GM23338 (cell line): ENCODE measurements around the gene PEAK3.

Source experiments
- CREB1 ChIP-seq: fragments of 250-450 bp; sonication (Bioruptor Pico); IDR thresholded peaks from 2 replicates; pipeline ENCODE4 v1.5.0; 2020; ENCODE audit warnings: low read depth, mild to moderate bottlenecking, moderate library complexity
- EZH2 ChIP-seq: fragments of 200-600 bp; sonication (generic); IDR thresholded peaks from one replicate; pipeline ENCODE4 v1.8.0; 2017; ENCODE audit warnings: antibody characterized with exemption, mild to moderate bottlenecking, low read depth; ENCODE audit not compliant: unreplicated experiment
- EZH2phosphoT487 ChIP-seq: fragments of 200-600 bp; sonication (generic); IDR thresholded peaks from one replicate; pipeline ENCODE4 v1.8.1; 2018; ENCODE audit warnings: antibody characterized with exemption; ENCODE audit not compliant: unreplicated experiment
- POLR2AphosphoS5 ChIP-seq: IDR thresholded peaks from 2 replicates; pipeline ENCODE4 v1.6.1; 2016; ENCODE audit warnings: antibody characterized with exemption, low read depth
- TF ChIP-seq, protein P1 (sequence below), 2 experiments: fragments of 200-600 bp in 1 of 2; sonication (generic) in 1 of 2; conservative IDR thresholded peaks; 2 replicates each; pipeline versions ENCODE4 v1.5.1 to v1.6.1; 2016 to 2017; ENCODE audit warnings: antibody characterized with exemption in 2 of 2, low read depth in 2 of 2, mild to moderate bottlenecking in 2 of 2, moderate library complexity in 1 of 2
- TF ChIP-seq, protein P2 (sequence below): IDR thresholded peaks from 2 replicates; pipeline ENCODE4 v1.6.1; 2016; ENCODE audit warnings: antibody characterized with exemption
- TF ChIP-seq, protein P3 (sequence below): IDR thresholded peaks from one replicate; pipeline ENCODE4 v1.6.1; 2018; ENCODE audit warnings: antibody characterized with exemption; ENCODE audit not compliant: unreplicated experiment

DNA sequence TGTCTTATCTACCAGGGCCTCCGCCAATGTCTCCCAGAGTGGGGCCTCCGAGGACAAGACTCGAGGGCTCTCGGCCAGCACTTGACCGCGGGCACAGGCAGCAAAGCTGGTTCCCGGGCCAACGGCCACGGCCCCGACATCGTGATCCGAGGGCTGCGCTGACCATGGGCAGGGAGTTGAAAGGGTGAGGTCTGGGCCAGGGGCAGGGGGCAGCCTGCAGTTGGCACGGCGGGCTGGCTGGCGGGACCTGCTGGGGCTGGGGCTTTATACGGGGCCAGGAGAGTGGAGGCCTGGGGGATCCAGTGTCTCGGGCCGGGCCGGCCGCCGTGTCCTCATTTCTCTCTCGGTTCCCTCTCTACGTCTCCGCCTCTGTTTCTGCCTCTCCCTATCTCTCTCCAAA, 35.8 kb upstream of the PEAK3 start:
- TF ChIP-seq, protein P1, sequence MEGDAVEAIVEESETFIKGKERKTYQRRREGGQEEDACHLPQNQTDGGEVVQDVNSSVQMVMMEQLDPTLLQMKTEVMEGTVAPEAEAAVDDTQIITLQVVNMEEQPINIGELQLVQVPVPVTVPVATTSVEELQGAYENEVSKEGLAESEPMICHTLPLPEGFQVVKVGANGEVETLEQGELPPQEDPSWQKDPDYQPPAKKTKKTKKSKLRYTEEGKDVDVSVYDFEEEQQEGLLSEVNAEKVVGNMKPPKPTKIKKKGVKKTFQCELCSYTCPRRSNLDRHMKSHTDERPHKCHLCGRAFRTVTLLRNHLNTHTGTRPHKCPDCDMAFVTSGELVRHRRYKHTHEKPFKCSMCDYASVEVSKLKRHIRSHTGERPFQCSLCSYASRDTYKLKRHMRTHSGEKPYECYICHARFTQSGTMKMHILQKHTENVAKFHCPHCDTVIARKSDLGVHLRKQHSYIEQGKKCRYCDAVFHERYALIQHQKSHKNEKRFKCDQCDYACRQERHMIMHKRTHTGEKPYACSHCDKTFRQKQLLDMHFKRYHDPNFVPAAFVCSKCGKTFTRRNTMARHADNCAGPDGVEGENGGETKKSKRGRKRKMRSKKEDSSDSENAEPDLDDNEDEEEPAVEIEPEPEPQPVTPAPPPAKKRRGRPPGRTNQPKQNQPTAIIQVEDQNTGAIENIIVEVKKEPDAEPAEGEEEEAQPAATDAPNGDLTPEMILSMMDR (conservative IDR thresholded peaks at IDR 0.05; ENCODE audit: low read depth in 2 of 2): no peak
- no peak for TF ChIP-seq CREB1 (CRISPR knock-in tag)
- TF ChIP-seq POLR2AphosphoS5: no peak
- TF ChIP-seq EZH2phosphoT487: no peak
- no peak for TF ChIP-seq EZH2
- TF ChIP-seq, protein P2, sequence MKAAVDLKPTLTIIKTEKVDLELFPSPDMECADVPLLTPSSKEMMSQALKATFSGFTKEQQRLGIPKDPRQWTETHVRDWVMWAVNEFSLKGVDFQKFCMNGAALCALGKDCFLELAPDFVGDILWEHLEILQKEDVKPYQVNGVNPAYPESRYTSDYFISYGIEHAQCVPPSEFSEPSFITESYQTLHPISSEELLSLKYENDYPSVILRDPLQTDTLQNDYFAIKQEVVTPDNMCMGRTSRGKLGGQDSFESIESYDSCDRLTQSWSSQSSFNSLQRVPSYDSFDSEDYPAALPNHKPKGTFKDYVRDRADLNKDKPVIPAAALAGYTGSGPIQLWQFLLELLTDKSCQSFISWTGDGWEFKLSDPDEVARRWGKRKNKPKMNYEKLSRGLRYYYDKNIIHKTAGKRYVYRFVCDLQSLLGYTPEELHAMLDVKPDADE: no peak
- TF ChIP-seq, protein P3, sequence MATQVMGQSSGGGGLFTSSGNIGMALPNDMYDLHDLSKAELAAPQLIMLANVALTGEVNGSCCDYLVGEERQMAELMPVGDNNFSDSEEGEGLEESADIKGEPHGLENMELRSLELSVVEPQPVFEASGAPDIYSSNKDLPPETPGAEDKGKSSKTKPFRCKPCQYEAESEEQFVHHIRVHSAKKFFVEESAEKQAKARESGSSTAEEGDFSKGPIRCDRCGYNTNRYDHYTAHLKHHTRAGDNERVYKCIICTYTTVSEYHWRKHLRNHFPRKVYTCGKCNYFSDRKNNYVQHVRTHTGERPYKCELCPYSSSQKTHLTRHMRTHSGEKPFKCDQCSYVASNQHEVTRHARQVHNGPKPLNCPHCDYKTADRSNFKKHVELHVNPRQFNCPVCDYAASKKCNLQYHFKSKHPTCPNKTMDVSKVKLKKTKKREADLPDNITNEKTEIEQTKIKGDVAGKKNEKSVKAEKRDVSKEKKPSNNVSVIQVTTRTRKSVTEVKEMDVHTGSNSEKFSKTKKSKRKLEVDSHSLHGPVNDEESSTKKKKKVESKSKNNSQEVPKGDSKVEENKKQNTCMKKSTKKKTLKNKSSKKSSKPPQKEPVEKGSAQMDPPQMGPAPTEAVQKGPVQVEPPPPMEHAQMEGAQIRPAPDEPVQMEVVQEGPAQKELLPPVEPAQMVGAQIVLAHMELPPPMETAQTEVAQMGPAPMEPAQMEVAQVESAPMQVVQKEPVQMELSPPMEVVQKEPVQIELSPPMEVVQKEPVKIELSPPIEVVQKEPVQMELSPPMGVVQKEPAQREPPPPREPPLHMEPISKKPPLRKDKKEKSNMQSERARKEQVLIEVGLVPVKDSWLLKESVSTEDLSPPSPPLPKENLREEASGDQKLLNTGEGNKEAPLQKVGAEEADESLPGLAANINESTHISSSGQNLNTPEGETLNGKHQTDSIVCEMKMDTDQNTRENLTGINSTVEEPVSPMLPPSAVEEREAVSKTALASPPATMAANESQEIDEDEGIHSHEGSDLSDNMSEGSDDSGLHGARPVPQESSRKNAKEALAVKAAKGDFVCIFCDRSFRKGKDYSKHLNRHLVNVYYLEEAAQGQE: no peak
